Activated CD4-positive, alpha-beta memory T cell treated with anti-CD3 and anti-CD28 coated beads, Interleukin-2, amount 10 ng/mL, durations not matched to agents 7 days and 5 days (primary cell): Measurements from ENCODE around the gene ZNF3. TPM values are rescaled to one million over a fixed set of nuclear protein-coding genes. Genes with fewer than 3 reads are reported as not detected.

Source experiments
- CTCF ChIA-PET: fragments of 350-600 bp; sonication (Branson Sonifier 250); formaldehyde crosslinking; loops from one replicate; lab custom pipeline; 2021; ENCODE audit warnings: antibody characterized with exemption, inconsistent platforms; lab: Charles Lee
- POLR2A ChIA-PET: fragments of 350-600 bp; sonication (Branson Sonifier 250); formaldehyde crosslinking; loops from one replicate; lab custom pipeline; 2021; ENCODE audit warnings: antibody characterized with exemption; lab: Charles Lee
- DNase-seq: peaks from one replicate; pipeline ENCODE4 v3.0.0-alpha.2; 2020
- H3K27ac Mint-ChIP-seq: one replicate; pipeline ENCODE4 v1.8.0; 2021; ENCODE audit warnings: mild to moderate bottlenecking, mixed read lengths
- H3K27me3 Mint-ChIP-seq: one replicate; pipeline ENCODE4 v1.8.0; 2021; ENCODE audit warnings: mixed read lengths
- H3K36me3 Mint-ChIP-seq: one replicate; pipeline ENCODE4 v1.8.0; 2021; ENCODE audit warnings: low read depth, mixed read lengths
- H3K4me1 Mint-ChIP-seq: one replicate; pipeline ENCODE4 v1.8.0; 2021; ENCODE audit warnings: mixed read lengths
- H3K4me3 Mint-ChIP-seq: one replicate; pipeline ENCODE4 v1.8.0; 2021; ENCODE audit warnings: mild to moderate bottlenecking, mixed read lengths
- H3K9me3 Mint-ChIP-seq: one replicate; pipeline ENCODE4 v1.8.0; 2021; ENCODE audit warnings: mixed read lengths
- total RNA-seq, 2 experiments: library from RNA; stranded (reverse); gene quantifications; one replicate each; pipeline ENCODE4 v1.2.3, GENCODE V29; 2021

The ZNF3 gene
- total RNA-seq, 2 experiments from 2014 or later, result 21.1 to 22.1 TPM

GRCh38 chr7:100061518-100062193 is 19.9 kb downstream of the ZNF3 start:
- Mint-ChIP-seq H3K9me3 (no peaks in the 10 kb centered on the region), H3K4me1 (no peaks in the 10 kb centered on the region), H3K4me3 (no peak overlapping the region), H3K27me3 (no peaks in the 10 kb centered on the region), H3K36me3 (peaks cover 42% of the 10 kb centered on the region), H3K27ac (no peak overlapping the region)
- POLR2A ChIA-PET, result no interaction called here
- CTCF ChIA-PET, result no interaction called here
- DNase-seq, result no peak

- Mint-ChIP-seq H3K36me3 (peaks cover 32% of the 10 kb centered on the region), H3K27me3 (no peaks in the 10 kb centered on the region), H3K27ac (no peak overlapping the region), H3K4me3 (no peak overlapping the region), H3K9me3 (no peaks in the 10 kb centered on the region), H3K4me1 (no peaks in the 10 kb centered on the region)
- ChIA-PET POLR2A (interaction anchor here (1.1 kb wide), 1 partner anchor 12 kb away, joined by 3 read pairs; no protein-coding TSS in a partner anchor), CTCF (interaction anchor here (0.6 to 1.7 kb wide), 3 partner anchors 20 to 83 kb away, joined by 3 to 6 read pairs (median 5); partner anchors contain the start of gene AZGP1)
- DNase-seq, result no peak
Observed at GRCh38 chr7:100059251-100059739, 22.2 kb downstream of the ZNF3 start.

GRCh38 chr7:100057006-100057405 is 24.5 kb downstream of the ZNF3 start:
- ChIA-PET CTCF (no interaction called here), POLR2A (no interaction called here)
- H3K9me3 Mint-ChIP-seq, result no peaks in the 10 kb centered on the region

GRCh38 chr7:100053215-100053614 is 28.3 kb downstream of the ZNF3 start:
- peaks cover 4% of the 10 kb centered on the region for H3K36me3 Mint-ChIP-seq
- H3K27me3 Mint-ChIP-seq, result no peaks in the 10 kb centered on the region
- ChIA-PET CTCF (interaction anchor here (0.6 to 4.3 kb wide), 11 partner anchors 31 to 243 kb away, joined by 3 to 26 read pairs (median 5); partner anchors contain the start of gene ZKSCAN1), POLR2A (interaction anchor here (1.0 to 1.3 kb wide), 2 partner anchors 59 to 376 kb away, joined by 3 read pairs; partner anchors contain the start of gene ZCWPW1)
- H3K27ac Mint-ChIP-seq, result no peak overlapping the region
- no peaks in the 10 kb centered on the region for H3K9me3 Mint-ChIP-seq
- peak; percentile 31 for DNase-seq
- peaks cover 15% of the 10 kb centered on the region for H3K4me1 Mint-ChIP-seq
- H3K4me3 Mint-ChIP-seq, result no peak overlapping the region

More at GRCh38 chr7:100057006-100057405, 24.5 kb downstream of the ZNF3 start:
- H3K4me1 Mint-ChIP-seq, result no peaks in the 10 kb centered on the region
- no peak overlapping the region for H3K27ac Mint-ChIP-seq
- DNase-seq, result no peak
- peaks cover 22% of the 10 kb centered on the region for H3K36me3 Mint-ChIP-seq
- H3K4me3 Mint-ChIP-seq, result no peak overlapping the region
- H3K27me3 Mint-ChIP-seq, result no peaks in the 10 kb centered on the region

- Mint-ChIP-seq H3K36me3 (peaks cover 2% of the 10 kb centered on the region), H3K4me1 (peaks cover 15% of the 10 kb centered on the region), H3K27me3 (peaks cover under 1% of the 10 kb centered on the region), H3K27ac (peak overlapping the region; percentile 29), H3K9me3 (no peaks in the 10 kb centered on the region), H3K4me3 (peak overlapping the region; percentile 46)
- ChIA-PET CTCF (interaction anchor here (0.6 to 4.3 kb wide), 6 partner anchors 35 to 72 kb away, joined by 3 to 26 read pairs (median 7); partner anchors contain the start of gene ZKSCAN1), POLR2A (interaction anchor here (0.7 kb wide), 1 partner anchor 36 kb away, joined by 3 read pairs; the partner anchor contains the start of gene ZKSCAN1)
- DNase-seq, result no peak
Observed at GRCh38 chr7:100051611-100052010, 29.9 kb downstream of the ZNF3 start.

GRCh38 chr7:100049441-100050291 is 31.9 kb downstream of the ZNF3 start, which contains the start of gene ZSCAN21:
ZSCAN21 (plus strand) TSS chr7:100049774; CDS start chr7:100057007, 7,233 bp downstream.
- POLR2A ChIA-PET, result interaction anchor here (0.7 to 2.9 kb wide), 10 partner anchors 17 to 550 kb away, joined by 3 to 14 read pairs (median 4); partner anchors contain the start of genes AP4M1, MCM7, TRIM4 and ZKSCAN1
- peaks cover 2% of the 10 kb centered on the region for H3K36me3 Mint-ChIP-seq
- DNase-seq, result peak; percentile 81
- H3K4me1 Mint-ChIP-seq, result peaks cover 17% of the 10 kb centered on the region
- H3K27ac Mint-ChIP-seq, result peak within 1 kb of the TSS; percentile 80
- H3K27me3 Mint-ChIP-seq, result peaks cover 3% of the 10 kb centered on the region
- H3K4me3 Mint-ChIP-seq, result peak within 1 kb of the TSS; percentile 85
- no peaks in the 10 kb centered on the region for H3K9me3 Mint-ChIP-seq
- CTCF ChIA-PET, result interaction anchor here (0.5 to 4.3 kb wide), 9 partner anchors 21 to 578 kb away, joined by 3 to 17 read pairs (median 4); no protein-coding TSS in a partner anchor

- peaks cover 3% of the 10 kb centered on the region for H3K27me3 Mint-ChIP-seq
- H3K4me1 Mint-ChIP-seq, result peaks cover 19% of the 10 kb centered on the region
- peak overlapping the region; percentile 5 for H3K27ac Mint-ChIP-seq
- ChIA-PET CTCF (interaction anchor here (0.6 to 0.8 kb wide), 2 partner anchors 55 to 57 kb away, joined by 3 read pairs; no protein-coding TSS in a partner anchor), POLR2A (interaction anchor here (0.7 to 2.9 kb wide), 5 partner anchors 18 to 130 kb away, joined by 3 to 14 read pairs (median 4); partner anchors contain the start of genes AP4M1, MCM7 and TRIM4)
- H3K36me3 Mint-ChIP-seq, result peaks cover 2% of the 10 kb centered on the region
- H3K9me3 Mint-ChIP-seq, result no peaks in the 10 kb centered on the region
- H3K4me3 Mint-ChIP-seq, result peak overlapping the region; percentile 85
- DNase-seq, result no peak
Observed at GRCh38 chr7:100048680-100049079, 32.8 kb downstream of the ZNF3 start.

- Mint-ChIP-seq H3K4me1 (peaks cover 22% of the 10 kb centered on the region), H3K36me3 (no peaks in the 10 kb centered on the region), H3K27ac (no peak overlapping the region), H3K27me3 (peaks cover 3% of the 10 kb centered on the region), H3K9me3 (no peaks in the 10 kb centered on the region), H3K4me3 (no peak overlapping the region)
- ChIA-PET CTCF (interaction anchor here (0.7 kb wide), 1 partner anchor 26 kb away, joined by 3 read pairs; no protein-coding TSS in a partner anchor), POLR2A (no interaction called here)
- no peak for DNase-seq
Observed at GRCh38 chr7:100044718-100045117, 36.8 kb downstream of the ZNF3 start.

- Mint-ChIP-seq H3K4me1 (peaks cover 20% of the 10 kb centered on the region), H3K27me3 (no peaks in the 10 kb centered on the region), H3K4me3 (no peak overlapping the region), H3K27ac (no peak overlapping the region), H3K9me3 (no peaks in the 10 kb centered on the region), H3K36me3 (peaks cover 21% of the 10 kb centered on the region)
- no peak for DNase-seq
- POLR2A ChIA-PET, result no interaction called here
- CTCF ChIA-PET, result interaction anchor here (0.7 kb wide), 1 partner anchor 45 kb away, joined by 3 read pairs; no protein-coding TSS in a partner anchor
Observed at GRCh38 chr7:100040575-100040974, 40.9 kb downstream of the ZNF3 start.

GRCh38 chr7:100038326-100038725 is 43.2 kb downstream of the ZNF3 start:
- DNase-seq, result no peak
- POLR2A ChIA-PET, result no interaction called here
- H3K27me3 Mint-ChIP-seq, result no peaks in the 10 kb centered on the region
- H3K27ac Mint-ChIP-seq, result no peak overlapping the region
- H3K36me3 Mint-ChIP-seq, result peaks cover 44% of the 10 kb centered on the region
- H3K4me3 Mint-ChIP-seq, result no peak overlapping the region
- H3K9me3 Mint-ChIP-seq, result no peaks in the 10 kb centered on the region
- CTCF ChIA-PET, result interaction anchor here (1.4 to 1.5 kb wide), 2 partner anchors 11 to 20 kb away, joined by 3 to 5 read pairs; no protein-coding TSS in a partner anchor
- H3K4me1 Mint-ChIP-seq, result peaks cover 17% of the 10 kb centered on the region

- no peak overlapping the region for H3K4me3 Mint-ChIP-seq
- ChIA-PET CTCF (no interaction called here), POLR2A (no interaction called here)
- peaks cover 8% of the 10 kb centered on the region for H3K4me1 Mint-ChIP-seq
- no peaks in the 10 kb centered on the region for H3K9me3 Mint-ChIP-seq
- no peak overlapping the region for H3K27ac Mint-ChIP-seq
- peaks cover 58% of the 10 kb centered on the region for H3K36me3 Mint-ChIP-seq
- DNase-seq, result no peak
- H3K27me3 Mint-ChIP-seq, result no peaks in the 10 kb centered on the region
Observed at GRCh38 chr7:100035876-100036275, 45.6 kb downstream of the ZNF3 start.

- no peak overlapping the region for H3K4me3 Mint-ChIP-seq
- no peaks in the 10 kb centered on the region for H3K9me3 Mint-ChIP-seq
- no peak for DNase-seq
- peaks cover 67% of the 10 kb centered on the region for H3K36me3 Mint-ChIP-seq
- H3K4me1 Mint-ChIP-seq, result no peaks in the 10 kb centered on the region
- ChIA-PET POLR2A (interaction anchor here (1.5 kb wide), 1 partner anchor 19 kb away, joined by 3 read pairs; no protein-coding TSS in a partner anchor), CTCF (no interaction called here)
- no peak overlapping the region for H3K27ac Mint-ChIP-seq
- H3K27me3 Mint-ChIP-seq, result no peaks in the 10 kb centered on the region
Observed at GRCh38 chr7:100034871-100035510, 46.5 kb downstream of the ZNF3 start.
